GM19035 (cell line): ENCODE data around the gene ANKRA2.
"Not testable (repeated sequence)": the region's sequence is repeated elsewhere in the genome, so short reads cannot be mapped to it uniquely, and the experiment has no call there.

Experiments
- ATAC-seq: cut with Tn5 transposase; IDR thresholded peaks from one replicate; pipeline ENCODE4 v1.9.1; 2021; ENCODE audit not compliant: unreplicated experiment

Gene ANKRA2

DNA sequence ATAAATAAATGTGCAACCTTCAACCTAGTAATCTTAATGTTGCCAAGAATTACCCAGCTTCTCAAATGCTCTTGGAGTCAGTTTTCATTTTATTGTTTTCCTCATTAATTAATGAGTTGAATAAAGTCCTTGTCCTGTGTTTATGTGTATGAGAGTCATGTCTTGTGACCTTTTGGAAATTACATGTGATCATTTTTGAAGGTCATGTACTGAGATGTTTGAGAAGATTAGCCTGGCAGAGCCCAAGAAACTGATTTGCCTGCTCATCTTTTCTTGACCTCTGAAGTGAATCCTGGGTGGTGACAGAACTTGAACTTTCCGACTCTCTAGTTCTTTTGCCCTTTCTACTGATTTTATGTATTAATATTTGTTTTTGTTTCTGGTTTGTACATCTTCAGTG lies 15.4 kb downstream of the ANKRA2 start:
- ATAC-seq = no peak

DNA sequence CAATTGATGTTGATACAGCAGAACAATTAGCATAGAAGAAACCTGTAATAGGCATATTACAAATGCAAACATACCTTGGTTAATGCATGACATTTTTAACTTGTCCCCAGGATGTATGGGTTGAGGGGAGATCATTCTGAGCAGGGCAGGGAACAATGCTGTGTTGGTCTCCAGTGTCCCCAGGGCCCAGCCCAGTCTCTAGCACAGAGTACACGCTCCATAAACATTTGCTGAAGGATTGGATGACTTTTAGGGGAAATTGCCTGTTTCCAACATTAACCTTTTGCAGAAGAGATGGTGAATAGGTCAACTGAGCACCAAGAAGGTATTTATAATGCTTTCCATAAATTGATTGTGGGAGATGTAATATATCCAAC lies 20.0 kb downstream of the ANKRA2 start:
- no peak for ATAC-seq

DNA sequence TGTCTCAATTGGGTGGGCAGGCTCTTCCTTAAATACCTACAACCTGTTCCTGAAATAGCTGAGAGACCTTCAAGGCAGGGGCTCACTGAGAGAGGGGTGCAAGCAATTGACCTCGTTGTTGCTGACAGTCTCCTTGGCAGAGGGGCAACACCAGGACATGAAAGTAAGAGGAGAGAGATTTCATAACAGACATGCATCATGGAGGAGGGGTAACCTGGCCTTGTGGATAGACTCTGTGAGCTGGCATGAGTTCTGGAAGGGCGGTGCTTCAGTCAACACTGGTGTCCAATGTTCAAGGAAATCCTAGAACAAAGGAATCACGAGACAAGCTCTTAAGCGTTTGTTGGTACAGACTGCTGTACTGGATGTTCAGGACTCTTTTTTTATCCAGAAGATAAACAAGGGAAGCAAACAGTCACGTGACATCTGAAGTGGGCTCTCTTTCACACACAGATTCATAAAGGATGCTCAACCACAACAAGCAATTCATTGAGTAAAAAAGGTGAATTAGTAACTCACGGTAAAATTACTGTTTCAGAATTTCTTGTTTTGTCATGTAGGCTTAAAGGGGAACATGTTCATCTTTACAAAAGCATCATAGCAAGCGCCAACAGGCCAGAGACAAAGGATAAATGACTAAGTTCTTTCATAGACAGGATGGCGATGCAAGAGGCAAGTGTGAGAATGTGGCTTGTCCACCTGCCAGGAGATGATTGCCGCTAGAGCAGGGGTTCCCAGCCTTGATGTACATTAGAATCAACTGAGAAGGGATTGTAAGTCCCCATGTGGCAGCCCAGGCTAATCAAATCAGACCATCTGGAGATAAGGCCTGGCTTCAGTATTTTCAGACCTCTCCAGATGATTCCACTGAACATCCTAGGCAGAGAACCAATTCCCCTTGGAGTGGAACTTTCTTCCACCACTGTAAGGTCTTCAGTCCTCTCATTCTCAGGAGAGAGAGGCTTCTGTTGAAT lies 20.7 kb downstream of the ANKRA2 start:
- ATAC-seq = no peak

DNA sequence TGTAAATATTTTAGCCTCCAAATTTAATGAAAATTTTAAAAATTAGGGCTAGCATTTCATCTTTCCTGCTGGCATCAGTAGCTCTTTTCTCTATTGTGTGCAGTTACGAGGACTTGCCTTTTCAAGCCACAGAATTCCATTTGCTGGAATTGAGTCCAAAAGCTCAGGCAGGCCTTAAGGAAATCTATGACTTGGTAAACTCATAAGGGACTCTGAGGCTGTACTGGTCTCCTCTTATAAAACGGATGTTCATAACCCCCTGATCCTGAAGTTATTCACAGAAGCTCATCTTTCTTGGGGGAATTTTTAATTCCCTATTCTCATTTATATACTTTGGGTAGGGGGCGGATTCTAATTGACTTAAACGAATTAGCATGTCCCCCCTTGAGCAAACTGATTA lies 23.4 kb downstream of the ANKRA2 start:
- no peak for ATAC-seq

DNA sequence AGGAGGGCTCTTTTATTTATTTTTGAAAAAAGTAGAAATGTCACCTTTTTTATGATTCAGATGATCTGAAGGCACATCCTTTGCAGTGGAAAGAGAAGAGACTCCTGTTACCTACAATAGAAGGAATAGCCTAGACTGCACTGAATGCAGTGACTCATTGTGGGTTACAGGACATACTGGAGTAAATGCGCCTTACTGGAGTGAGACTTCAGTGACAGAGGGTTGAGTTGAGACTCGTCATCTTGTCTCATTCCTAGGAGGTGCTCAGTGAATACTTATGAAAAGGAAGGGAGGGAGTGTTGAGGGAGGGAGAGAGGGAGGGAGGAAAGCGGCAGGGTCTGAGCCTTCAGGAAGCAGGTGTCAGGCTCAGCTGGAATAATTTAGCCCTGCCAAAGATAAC lies 25.2 kb downstream of the ANKRA2 start:
- no peak for ATAC-seq

DNA sequence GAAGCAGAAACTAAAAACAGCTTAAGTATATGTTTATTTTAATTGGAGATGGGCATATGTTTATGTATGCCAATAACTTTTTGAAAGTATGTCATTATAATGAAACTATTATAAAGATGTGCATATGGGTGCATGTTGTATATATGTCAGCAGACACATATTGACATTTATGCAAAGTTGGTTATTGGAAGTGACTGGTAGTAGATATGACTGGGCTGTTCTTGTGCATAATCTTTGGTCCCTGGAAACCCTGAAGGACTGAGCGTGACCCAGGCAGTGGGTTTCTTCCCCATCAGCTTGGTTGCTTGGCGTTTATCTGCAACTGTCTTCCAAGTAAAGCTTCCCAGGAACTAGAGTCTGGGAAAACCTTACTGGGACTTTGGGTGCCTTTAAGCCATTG lies 25.7 kb downstream of the ANKRA2 start:
- ATAC-seq = no peak

DNA sequence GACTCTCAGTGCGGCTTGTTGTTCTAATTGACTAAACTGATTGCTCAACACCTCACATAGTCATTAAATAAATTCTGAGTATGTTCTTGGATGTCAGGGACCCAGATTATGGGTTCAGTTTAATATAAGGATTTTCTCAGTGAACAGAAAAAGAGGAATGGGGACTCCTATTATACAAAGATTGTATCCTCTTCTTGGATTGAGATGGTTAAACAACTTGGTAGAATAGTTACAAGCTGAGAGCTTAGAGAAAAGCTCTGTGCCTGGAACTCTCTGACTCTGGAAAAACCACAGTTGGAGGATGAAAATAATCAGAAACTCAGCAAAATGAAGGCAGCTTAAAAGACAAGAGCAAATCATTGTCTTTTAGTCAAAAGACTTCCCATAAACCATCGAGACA lies 30.5 kb downstream of the ANKRA2 start:
- no peak for ATAC-seq

DNA sequence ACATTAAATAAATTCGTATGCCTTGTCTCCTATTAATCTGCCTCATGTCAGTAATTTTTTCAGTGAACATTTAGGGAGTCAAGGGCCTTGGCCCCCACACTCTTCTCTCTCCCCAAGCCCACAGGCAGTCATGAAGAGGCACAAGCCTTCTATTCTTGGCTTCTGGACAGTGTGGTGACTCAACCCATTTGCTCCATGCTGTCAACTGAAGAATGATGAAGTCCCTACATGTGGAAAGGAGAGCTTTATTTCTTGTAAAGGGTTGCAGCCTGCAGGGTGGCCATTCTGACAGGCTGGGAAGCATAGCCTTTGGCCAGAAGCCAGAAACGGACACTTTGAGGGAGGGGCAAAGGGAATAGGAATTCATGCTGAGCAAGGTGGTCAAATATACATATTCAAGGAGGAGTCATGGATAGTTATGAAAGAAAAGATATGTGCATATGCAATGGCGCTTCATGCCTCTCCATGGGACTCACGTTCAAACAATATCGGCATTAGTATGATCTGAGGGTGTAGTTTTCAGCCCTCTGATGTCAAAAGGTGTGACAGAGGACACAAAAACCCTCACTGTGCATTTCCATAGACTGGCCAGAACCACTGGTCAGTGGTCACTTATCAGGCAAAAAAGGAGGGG lies 31.3 kb downstream of the ANKRA2 start:
- no peak for ATAC-seq

DNA sequence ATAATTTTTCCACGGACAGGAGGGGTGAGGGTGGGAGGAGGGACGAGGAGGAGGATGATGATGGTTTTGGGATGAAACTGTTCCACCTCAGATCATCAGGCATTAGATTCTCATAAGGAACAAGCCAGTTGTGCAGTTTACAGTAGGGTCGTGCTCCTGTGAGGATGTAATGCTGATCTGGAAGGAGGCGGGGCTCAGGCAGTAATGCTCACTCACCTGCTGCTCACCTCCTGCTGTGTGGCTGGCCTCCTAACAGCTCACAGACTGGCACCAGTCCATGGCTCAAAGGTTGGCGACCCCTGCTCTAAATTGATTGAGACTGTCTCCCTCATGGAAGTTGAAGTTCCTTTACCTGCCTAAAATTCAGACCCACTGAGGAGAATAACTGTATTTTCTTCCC lies 33.2 kb downstream of the ANKRA2 start:
- no peak for ATAC-seq

DNA sequence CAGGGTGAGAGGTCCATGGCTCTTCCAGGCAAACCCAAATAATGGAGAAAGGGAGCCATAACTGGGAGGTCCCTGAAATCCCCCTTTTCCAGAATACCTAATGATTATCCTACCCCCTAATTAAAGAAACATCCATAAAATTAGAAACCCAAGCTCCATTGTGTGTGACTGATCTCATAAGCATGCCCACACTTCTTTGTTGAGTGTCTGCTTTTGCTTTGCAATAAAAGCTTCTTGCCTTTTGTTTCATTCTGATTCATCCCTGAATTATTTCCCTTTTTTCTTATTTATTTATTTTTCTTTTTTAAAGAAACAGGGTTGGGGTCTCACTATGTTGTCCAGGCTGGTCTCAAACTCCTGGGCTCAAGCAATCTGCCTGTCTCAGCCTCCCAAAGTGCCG lies 34.1 kb downstream of the ANKRA2 start:
- no peak for ATAC-seq

DNA sequence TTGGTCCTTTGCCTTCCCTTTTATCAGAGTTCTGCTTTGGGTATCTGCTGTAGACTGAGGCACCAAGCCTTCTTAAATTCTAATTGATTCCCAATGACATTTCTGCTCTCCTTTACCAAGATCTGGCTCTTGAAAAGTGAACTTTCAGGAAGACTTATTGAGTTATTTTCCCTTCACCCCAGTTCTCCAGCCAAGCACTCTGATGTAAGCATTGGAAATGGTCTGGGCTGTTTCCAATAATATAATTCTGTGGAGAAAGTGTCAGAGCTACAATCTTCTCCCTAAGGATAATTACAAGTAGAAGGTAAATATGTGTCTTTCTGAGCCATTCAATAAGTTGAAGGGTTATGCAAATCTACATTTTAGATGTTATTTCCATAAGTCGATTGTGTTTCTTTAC lies 36.4 kb downstream of the ANKRA2 start:
- no peak for ATAC-seq

DNA sequence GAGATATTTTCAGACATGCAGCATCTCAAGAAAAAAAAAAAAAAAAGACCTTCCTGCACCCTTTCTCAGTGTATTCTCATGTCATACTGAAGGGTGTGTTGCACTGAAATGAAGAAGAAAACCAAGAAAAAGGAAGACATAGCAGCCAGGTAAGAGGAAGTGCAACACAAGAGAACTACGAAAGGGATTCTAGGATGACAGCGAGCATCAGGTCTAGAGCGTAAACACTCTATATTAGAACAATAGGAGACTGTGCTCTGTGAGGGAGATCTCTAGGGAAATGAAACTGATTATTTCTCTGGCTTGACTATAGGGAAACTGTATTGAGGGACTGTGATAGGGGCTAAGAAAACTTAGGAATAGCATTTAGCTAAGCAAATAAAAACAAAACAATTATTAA lies 37.2 kb downstream of the ANKRA2 start:
- no peak for ATAC-seq

DNA sequence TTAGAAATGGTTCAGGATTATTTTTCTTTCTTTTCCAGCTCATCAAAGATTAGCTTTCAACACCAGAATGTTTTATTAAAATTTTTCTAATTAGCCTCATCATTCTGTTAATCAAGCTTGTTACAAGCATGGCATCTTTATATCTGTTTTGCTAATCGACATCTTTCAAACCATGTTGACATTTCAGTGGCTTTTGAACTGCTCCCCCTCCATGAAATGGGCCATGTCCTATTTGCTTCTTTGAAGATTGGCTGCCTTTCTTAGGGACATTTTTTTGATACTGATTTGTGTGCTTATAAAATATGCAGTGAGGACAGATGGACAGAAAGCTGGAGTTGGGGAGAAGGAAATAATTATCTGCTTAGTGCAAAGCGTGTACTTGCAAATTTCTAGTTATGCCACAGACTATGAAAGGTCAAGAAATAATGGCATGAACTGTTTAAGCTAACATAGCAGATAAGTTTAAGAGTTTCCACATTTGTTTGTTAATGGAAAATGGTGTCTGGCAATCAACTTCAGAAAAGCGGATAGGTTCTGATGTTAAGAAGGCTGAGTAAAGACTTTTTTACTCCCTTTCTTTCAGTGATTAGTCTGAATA lies 39.7 kb downstream of the ANKRA2 start:
- ATAC-seq = no peak

DNA sequence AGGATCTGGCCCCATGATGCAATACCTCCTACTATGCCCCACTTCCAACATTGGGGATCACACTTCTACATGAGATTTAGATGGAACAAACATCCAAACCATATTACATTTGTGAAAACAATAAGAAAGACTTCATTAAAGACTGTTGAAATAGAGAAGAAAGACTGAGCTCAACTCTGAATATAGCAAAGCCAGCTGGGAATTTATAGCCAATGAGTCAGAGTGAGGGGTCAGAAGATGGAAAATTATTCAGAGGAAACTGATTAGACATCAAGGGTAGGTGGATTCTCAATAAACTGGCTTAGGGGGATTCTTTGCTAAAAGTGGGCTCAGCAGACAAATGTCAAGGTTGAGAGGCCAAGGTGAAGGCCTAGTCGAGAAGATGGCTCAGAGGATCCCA lies 41.6 kb downstream of the ANKRA2 start:
- ATAC-seq = no peak

DNA sequence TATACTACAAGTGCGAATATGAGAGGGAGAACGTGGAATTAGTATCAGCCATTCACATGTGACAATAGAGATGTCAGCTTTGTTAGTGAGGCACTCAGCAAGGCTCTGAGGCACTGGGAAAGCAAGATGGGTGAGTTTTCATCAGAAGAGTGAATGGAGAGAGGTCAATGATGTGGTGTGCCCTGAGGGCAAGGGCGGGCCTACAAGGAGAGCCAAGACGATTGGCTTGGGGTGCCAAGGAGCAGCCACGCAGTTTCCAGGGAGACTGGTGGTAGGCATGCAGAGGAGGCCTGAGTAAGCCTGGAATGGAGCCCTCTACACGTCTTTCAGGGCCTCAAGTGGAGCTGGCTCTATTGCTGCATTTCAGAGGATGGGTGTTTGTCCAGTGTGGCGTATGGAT lies 42.5 kb downstream of the ANKRA2 start:
- no peak for ATAC-seq

DNA sequence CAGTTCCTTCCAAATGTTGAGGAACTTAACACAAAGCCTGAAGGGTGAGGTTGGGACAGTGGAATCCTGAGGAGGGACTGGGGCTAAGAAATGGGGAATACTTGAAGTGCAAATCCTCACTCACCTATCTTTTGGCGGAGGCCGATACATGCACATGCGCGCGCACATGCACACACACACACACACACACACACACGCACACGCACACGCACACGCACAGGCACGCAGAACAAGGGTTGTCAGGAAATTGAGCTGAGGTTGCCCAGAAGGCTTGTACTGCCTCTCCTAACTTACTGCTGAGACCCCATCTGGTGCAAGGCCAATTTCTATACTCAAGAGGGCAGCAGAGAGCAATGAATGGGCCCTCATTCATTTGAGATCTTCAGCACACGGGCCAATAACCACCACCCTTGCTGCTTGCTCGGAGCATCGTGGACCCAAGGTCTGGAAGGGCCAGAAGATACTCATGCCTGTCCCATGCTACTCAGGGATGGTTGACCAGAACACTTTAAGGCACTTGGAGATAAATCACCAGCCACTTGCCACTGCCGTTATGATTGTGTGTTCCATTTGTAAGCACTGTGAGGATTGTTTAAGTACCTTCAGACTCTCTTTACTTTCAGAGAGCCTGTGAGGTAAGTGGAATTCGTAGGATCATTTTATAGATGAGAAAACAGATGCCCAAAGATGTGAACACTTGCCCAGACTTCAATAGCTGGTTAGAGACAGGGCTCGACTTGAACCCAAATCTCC lies 45.7 kb downstream of the ANKRA2 start:
- ATAC-seq = peak; percentile 94

DNA sequence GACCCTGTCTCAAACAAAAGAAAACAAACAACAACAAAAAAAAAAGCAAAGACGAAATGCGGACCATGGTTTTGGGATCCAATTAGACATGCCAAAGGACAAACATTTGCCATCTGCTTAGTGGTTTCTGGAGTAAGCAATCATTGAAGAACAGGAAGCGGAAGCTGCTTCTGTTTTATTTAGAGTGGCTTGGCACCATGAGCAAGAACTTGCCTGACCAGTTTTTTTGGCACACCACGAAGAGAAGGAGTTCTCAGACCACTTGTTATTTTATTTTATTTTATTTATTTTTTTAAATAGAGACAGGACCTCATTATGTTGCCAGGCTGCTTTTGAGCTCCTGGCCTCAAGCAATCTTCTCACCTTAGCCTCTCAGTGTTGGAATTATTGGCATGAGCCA lies 50.2 kb downstream of the ANKRA2 start:
- no peak for ATAC-seq

DNA sequence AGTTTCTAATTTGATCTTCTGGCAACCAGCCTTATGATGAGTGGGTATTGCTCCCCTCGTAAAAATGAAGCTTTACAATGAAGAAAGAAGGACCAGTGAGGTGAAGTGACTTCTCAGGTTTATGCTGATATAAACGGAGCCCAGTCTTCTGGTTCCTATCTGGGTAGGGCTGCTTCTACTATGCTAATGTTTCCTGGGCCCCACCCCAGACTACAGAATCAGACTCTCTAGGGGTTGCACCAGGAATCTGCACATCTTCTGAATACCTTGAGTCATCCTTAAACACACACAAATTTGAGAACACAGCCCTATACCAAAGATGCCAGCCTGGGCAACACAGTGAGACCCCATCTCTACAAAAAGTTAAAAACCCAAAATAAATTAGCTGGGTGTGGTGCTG lies 51.0 kb downstream of the ANKRA2 start:
- ATAC-seq = no peak

DNA sequence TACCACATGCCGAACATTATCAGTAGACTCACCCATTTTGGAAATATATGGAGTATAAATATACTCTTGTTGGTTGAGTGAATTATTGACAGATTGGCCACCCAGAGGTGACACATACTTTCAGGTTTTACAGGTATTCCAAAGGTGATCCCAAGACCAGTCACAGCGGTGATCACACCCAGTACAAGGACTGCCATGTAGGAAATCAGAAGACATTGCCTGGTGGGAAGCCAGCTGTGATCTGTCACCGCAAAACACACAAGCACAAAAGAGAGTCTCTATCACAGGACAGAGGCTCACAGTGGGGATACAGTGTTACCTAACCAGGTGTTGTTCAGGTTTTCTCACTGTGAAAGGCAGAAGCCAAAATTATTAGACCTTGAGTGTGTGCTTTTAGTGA lies 51.4 kb downstream of the ANKRA2 start:
- no peak for ATAC-seq

DNA sequence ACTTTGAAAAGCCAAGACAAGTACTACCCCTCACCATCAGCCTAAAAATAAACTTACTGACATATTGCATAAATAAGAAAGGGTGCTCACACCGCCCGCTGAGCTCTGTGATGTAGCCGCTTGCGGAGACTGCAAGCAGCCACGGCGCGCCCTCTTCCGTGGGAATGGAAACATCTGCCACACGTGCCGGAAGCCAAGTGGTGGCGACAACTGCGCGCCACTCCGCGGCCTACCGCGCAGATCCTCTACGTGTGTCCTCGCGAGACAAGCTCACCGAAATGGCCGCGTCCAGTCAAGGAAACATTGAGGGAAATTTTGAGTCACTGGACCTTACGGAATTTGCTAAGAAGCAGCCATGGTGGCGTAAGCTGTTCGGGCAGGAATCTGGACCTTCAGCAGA lies 56.9 kb downstream of the ANKRA2 start:
- ATAC-seq = not testable (repeated sequence)

DNA sequence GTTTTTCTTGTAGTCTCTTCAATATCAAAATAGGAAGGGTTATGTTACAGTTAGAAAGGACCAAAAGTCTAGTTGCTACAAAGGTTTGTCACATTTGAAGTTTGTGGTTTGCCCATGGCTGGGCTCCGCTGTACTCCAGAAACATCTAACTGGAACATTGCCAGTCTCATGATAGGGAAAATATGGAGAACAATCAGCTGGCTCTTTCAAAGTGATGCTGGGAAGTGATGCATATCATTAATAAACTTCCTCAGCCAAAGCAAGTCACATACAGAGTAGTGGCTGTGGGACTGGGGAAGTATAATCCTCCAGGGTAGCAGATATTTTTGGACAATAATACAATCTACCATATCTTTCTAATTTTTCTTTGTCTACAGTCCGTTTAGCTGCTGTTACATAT lies 58.4 kb downstream of the ANKRA2 start:
- ATAC-seq = no peak
